ENCODE measurements around the gene DMAP1. TPM values are rescaled to one million over a fixed set of nuclear protein-coding genes. Genes with fewer than 3 reads are reported as not detected.

DMAP1 gene
- total and polyA plus RNA-seq, 2 of the 8 experiments (the other 6 are each of a cell fraction or from before 2014, with no cell fraction given) = 36.4 to 42.4 TPM

DNA sequence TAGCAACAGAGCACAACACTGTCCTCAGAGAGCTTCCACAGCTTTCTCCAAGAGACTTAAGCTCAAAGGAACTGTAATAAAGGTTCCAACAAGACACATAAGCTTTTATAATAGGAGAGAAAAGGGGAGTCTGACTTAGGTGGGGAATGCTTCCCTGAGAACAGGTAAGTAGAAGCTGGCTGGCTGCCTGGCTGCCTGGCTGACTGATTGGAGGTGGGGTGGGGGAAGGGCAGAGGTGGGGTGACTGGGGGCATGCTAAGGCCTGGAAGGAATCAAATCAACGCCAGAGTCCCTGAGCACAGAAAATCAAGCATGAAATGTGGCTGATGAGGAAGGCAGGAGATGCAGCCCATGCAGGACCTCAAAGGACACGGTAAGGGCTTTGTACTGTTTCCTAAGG, 45.8 kb downstream of the DMAP1 start:
- no peaks in the 10 kb centered on the region for H3K23me2 ChIP-seq (ENCODE audit: low read depth, low read length)
- no peak overlapping the region for H2AFZ ChIP-seq (ENCODE audit: low read length)
- no peak overlapping the region for H3K27ac ChIP-seq (ENCODE audit: low read depth, low read length)
- no peak overlapping the region for H2AK5ac ChIP-seq (ENCODE audit: low read depth, low read length)
- H4K8ac ChIP-seq (ENCODE audit: extremely low read depth, insufficient read depth, low read length) = no peak overlapping the region
- H3K9me3 ChIP-seq (ENCODE audit: insufficient read depth in 2 of 2, low read depth in 1 of 2, low read length in 1 of 2) = no peaks in the 10 kb centered on the region
- ChIA-PET POLR2A (ENCODE audit: partially characterized antibody) (interaction anchor here (1.0 kb wide), 1 partner anchor 21 kb away, joined by 4 read pairs; no protein-coding TSS in a partner anchor), CTCF (ENCODE audit: partially characterized antibody) (interaction anchor here (1.0 to 5.7 kb wide), 6 partner anchors 9 to 41 kb away, joined by 3 to 37 read pairs (median 11); no protein-coding TSS in a partner anchor)
- H3K14ac ChIP-seq (ENCODE audit: insufficient read length) = no peak overlapping the region
- no peak overlapping the region for H3K4ac ChIP-seq (replicated peaks; ENCODE audit: insufficient read length, low read depth, low read length)
- H2BK15ac ChIP-seq (ENCODE audit: low read length) = no peak overlapping the region
- TF ChIP-seq POLR2A (IDR thresholded peaks at IDR 0.05; ENCODE audit: control extremely low read depth in 1 of 2, low read depth in 2 of 2, low read length in 2 of 2) (no peak), SIN3A (conservative IDR thresholded peaks at IDR 0.05 in 1 of 2, IDR thresholded peaks at IDR 0.05 in 1 of 2; ENCODE audit: low read depth in 1 of 2, low read length in 2 of 2) (no peak), GTF2F1 (IDR thresholded peaks at IDR 0.05; ENCODE audit: borderline replicate concordance, low read depth, low read length) (no peak), SIRT6 (IDR thresholded peaks at IDR 0.05; ENCODE audit: low read length) (no peak), TBP (IDR thresholded peaks at IDR 0.05; ENCODE audit: low read depth, low read length) (no peak), SP4 (IDR thresholded peaks at IDR 0.05; ENCODE audit: low read length) (no peak), CHD1 (IDR thresholded peaks at IDR 0.05; ENCODE audit: low read depth, low read length) (no peak), KDM1A (IDR thresholded peaks at IDR 0.05; ENCODE audit: borderline replicate concordance, low read length) (no peak)
- no peak overlapping the region for H3K23ac ChIP-seq (ENCODE audit: insufficient read length)
- DNase-seq (ENCODE audit: low read depth in 1 of 2, low spot score in 2 of 2) (no peak), FAIRE-seq (no peak)
- WGBS, 2 experiments (ENCODE audit: extremely low coverage in 1 of 2, insufficient coverage in 1 of 2, insufficient read length in 1 of 2, insufficient replicate concordance in 2 of 2, low coverage in 1 of 2, low lambda C conversion rate in 2 of 2, missing lambda C conversion rate in 1 of 2) = 92% methylated on average over 2 of the region's 2 CpGs; no CpG with 5 or more reads in 1 of the 2 experiments
- no peak overlapping the region for H2BK120ac ChIP-seq (replicated peaks; ENCODE audit: low read depth, low read length)
- no peaks in the 10 kb centered on the region for H3K36me3 ChIP-seq (ENCODE audit: control insufficient read depth in 2 of 4, insufficient read depth in 4 of 4, low read length in 3 of 4)
- H4K91ac ChIP-seq (replicated peaks; ENCODE audit: insufficient read length, low read length) = no peak overlapping the region
- no peak overlapping the region for H4K5ac ChIP-seq (ENCODE audit: insufficient read length, low read depth, low read length)
- H2BK5ac ChIP-seq (ENCODE audit: low read depth, low read length) = no peak overlapping the region
- no peak overlapping the region for H3K9ac ChIP-seq (replicated peaks in 1 of 4; ENCODE audit: extremely low read depth in 1 of 4, low read depth in 3 of 4, low read length in 3 of 4)
- no peak overlapping the region for H2BK12ac ChIP-seq (ENCODE audit: low read depth, low read length)
- H3K79me1 ChIP-seq (ENCODE audit: low read depth, low read length) = peaks cover 3% of the 10 kb centered on the region; the same call in 1 of the 2 replicates
- no peak overlapping the region for H3K18ac ChIP-seq (ENCODE audit: extremely low read depth, low read length)
- peaks cover 2 to 6% of the 10 kb centered on the region in 2 experiments for H4K20me1 ChIP-seq (replicated peaks in 1 of 2; ENCODE audit: control insufficient read depth in 1 of 2, insufficient read depth in 2 of 2, low read length in 2 of 2)
- no peak overlapping the region for H3K4me2 ChIP-seq (ENCODE audit: insufficient read depth in 1 of 2, low read depth in 2 of 2, low read length in 2 of 2)
- no peaks in the 10 kb centered on the region for H3K27me3 ChIP-seq (replicated peaks in 1 of 4; ENCODE audit: control insufficient read depth in 3 of 4, extremely low read depth in 1 of 4, insufficient read depth in 3 of 4, low read length in 3 of 4)
- no peak overlapping the region for H3K4me3 ChIP-seq (ENCODE audit: extremely low read depth in 1 of 4, insufficient read depth in 2 of 4, low read depth in 3 of 4, low read length in 4 of 4)
- H3K79me2 ChIP-seq (ENCODE audit: control insufficient read depth in 1 of 2, insufficient read depth in 2 of 2, low read length in 2 of 2) = no peaks in the 10 kb centered on the region
- H3K4me1 ChIP-seq (replicated peaks in 1 of 4; ENCODE audit: control insufficient read depth in 3 of 4, insufficient read depth in 4 of 4, low read length in 3 of 4) = peaks cover 1 to 16% (median 8%) of the 10 kb centered on the region in 4 experiments; a peak in 6 of 7 replicates
- no peak overlapping the region for H3K56ac ChIP-seq (replicated peaks; ENCODE audit: insufficient read length, low read depth, low read length)
- no peak overlapping the region for H2BK20ac ChIP-seq (ENCODE audit: low read length)

Measured in H1 (cell line).